Measurements from ENCODE around the gene LINC00632.
"Not testable (repeated sequence)": the region's sequence is repeated elsewhere in the genome, so short reads cannot be mapped to it uniquely, and the experiment has no call there.

DNA sequence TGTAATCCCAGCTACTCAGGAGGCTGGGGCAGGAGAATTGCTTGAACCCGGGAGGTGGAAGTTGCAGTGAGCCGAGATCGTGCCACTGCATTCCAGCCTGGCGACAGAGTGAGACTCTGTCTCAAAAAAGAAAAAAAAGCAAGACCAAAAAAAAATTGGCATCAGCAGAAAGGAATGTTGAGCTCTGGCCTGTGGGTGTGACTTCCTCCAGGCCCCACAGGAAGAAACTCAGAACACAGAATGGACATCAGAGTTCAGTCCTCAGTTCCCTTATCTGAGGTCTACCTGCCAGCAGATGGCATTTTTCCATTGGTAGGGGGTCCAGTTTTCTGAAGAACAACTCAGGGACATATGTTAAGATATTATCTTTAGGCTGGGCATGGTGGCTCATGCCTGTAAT is 18.0 kb upstream of the LINC00632 start:
- TF ChIP-seq POU2F2, TAF1 (IDR thresholded peaks at IDR 0.05; ENCODE audit: low read depth, low read length): not testable (repeated sequence)

Measured in GM12891 (cell line).